HCT116 (cell line): ENCODE measurements around the gene GLP2R. TPM values are rescaled to one million over a fixed set of nuclear protein-coding genes. Genes with fewer than 3 reads are reported as not detected.

Experiments used
- ATAC-seq: fragments of 200-7000 bp; cut with Tn5 transposase; 2 replicates; pipeline ENCODE4 v1.9.1; 2020; ENCODE audit warnings: mild to moderate bottlenecking, moderate library complexity
- BruUV-seq: library from RNA; stranded (reverse); fragments of 400-500 nt; replicated peaks from 2 replicates; lab custom pipeline; 2021; lab: Mats Ljungman, UMichigan
- CTCF ChIA-PET: fragments of 300-600 bp; sonication (Branson Sonifier 250); formaldehyde crosslinking; loops from one replicate; lab custom pipeline; 2021; ENCODE audit warnings: antibody characterized with exemption; lab: Charles Lee
- POLR2A ChIA-PET: fragments of 300-600, 350-600 bp; sonication (Branson Sonifier 250); formaldehyde crosslinking; loops from one replicate; lab custom pipeline; 2021; ENCODE audit warnings: antibody characterized with exemption; lab: Charles Lee
- RAD21 ChIA-PET, 2 experiments: fragments of 300-600 bp; sonication (Branson Sonifier 250); formaldehyde crosslinking; loops; one replicate each; lab custom pipeline; 2023; ENCODE audit warnings: low total read pairs in 2 of 2; ENCODE audit not compliant: uncharacterized antibody in 2 of 2, unreplicated experiment in 2 of 2, low non-redundant PET in 1 of 2; lab: Charles Lee
- DNase-seq: peaks from one replicate; pipeline ENCODE4 v3.0.0-alpha.2; 2010; ENCODE audit warnings: low read depth, low spot score
- H2AFZ ChIP-seq: fragments of 200-600 bp; shearing (Covaris generic), sonication (generic); 2 replicates; pipeline ENCODE4 v1.6.1; 2017; ENCODE audit warnings: low read depth, mixed run types, mixed read lengths, antibody characterized with exemption, low read length; ENCODE audit not compliant: poor library complexity, severe bottlenecking
- H3K27ac ChIP-seq: 2 replicates; pipeline ENCODE4 v1.5.1; 2012; ENCODE audit warnings: low read depth, low read length
- H3K27me3 ChIP-seq: fragments of 200-600 bp; sonication (generic); 2 replicates; pipeline ENCODE4 v1.6.1; 2016; ENCODE audit warnings: mixed run types, low read length, mixed read lengths; ENCODE audit not compliant: insufficient read depth
- H3K36me3 ChIP-seq, 2 experiments: fragments of 200-500 bp in 1 of 2; fragments of 200-600 bp in 1 of 2; sonication (Bioruptor generic) in 1 of 2; sonication (generic) in 1 of 2; 2 replicates each; pipeline versions ENCODE4 v1.5.1 to v1.6.1; 2014 to 2016; ENCODE audit warnings: low read length in 2 of 2, inconsistent platforms in 1 of 2, mixed read lengths in 1 of 2, mixed run types in 1 of 2; ENCODE audit not compliant: insufficient read depth in 2 of 2, control insufficient read depth in 1 of 2
- H3K4me1 ChIP-seq, 2 experiments: fragments of 200-600 bp in 1 of 2; sonication (generic) in 1 of 2; 2 replicates each; pipeline versions ENCODE4 v1.5.1 to v1.6.1; 2012 to 2017; ENCODE audit warnings: low read length in 2 of 2, inconsistent platforms in 1 of 2, mild to moderate bottlenecking in 1 of 2, mixed read lengths in 1 of 2, mixed run types in 1 of 2, moderate library complexity in 1 of 2; ENCODE audit not compliant: insufficient read depth in 2 of 2, control insufficient read depth in 1 of 2
- H3K4me2 ChIP-seq: fragments of 200-600 bp; sonication (generic); 2 replicates; pipeline ENCODE4 v1.6.1; 2017; ENCODE audit warnings: mixed run types, low read length, mixed read lengths
- H3K4me3 ChIP-seq, 2 experiments: fragments of 200-600 bp in 1 of 2; sonication (generic) in 1 of 2; replicated peaks in 1 of 2; 2 replicates each; pipeline ENCODE4 v1.5.1; 2011 to 2016; ENCODE audit warnings: low read length in 2 of 2, control low read depth in 1 of 2, low read depth in 1 of 2, mild to moderate bottlenecking in 1 of 2, mixed read lengths in 1 of 2, mixed run types in 1 of 2
- H3K79me2 ChIP-seq: fragments of 200-600 bp; sonication (generic); 2 replicates; pipeline ENCODE4 v1.6.1; 2017; ENCODE audit warnings: mild to moderate bottlenecking, mixed run types, low read length, moderate library complexity, mixed read lengths; ENCODE audit not compliant: insufficient read depth
- H3K9ac ChIP-seq: fragments of 200-600 bp; sonication (generic); 2 replicates; pipeline ENCODE4 v1.6.1; 2016; ENCODE audit warnings: low read length, mixed read lengths
- H3K9me2 ChIP-seq: fragments of 200-600 bp; sonication (generic), shearing (Covaris generic); 2 replicates; pipeline ENCODE4 v1.6.1; 2017; ENCODE audit warnings: mixed run types, mild to moderate bottlenecking, moderate library complexity; ENCODE audit not compliant: insufficient read depth
- H3K9me3 ChIP-seq, 2 experiments: fragments of 200-500 bp in 1 of 2; fragments of 200-600 bp in 1 of 2; sonication (Bioruptor generic) in 1 of 2; sonication (generic) in 1 of 2; 2 replicates each; pipeline ENCODE4 v1.6.1; 2014 to 2017; ENCODE audit warnings: low read length in 2 of 2, mixed read lengths in 2 of 2, inconsistent platforms in 1 of 2, low read depth in 1 of 2, mild to moderate bottlenecking in 1 of 2, mixed run types in 1 of 2, moderate library complexity in 1 of 2; ENCODE audit not compliant: control insufficient read depth in 1 of 2, insufficient read depth in 1 of 2
- H4K20me1 ChIP-seq: fragments of 200-600 bp; sonication (generic), shearing (Covaris generic); 2 replicates; pipeline ENCODE4 v1.6.1; 2017; ENCODE audit warnings: mixed run types, mild to moderate bottlenecking, moderate library complexity; ENCODE audit not compliant: insufficient read depth
- CEBPB ChIP-seq: IDR thresholded peaks from 2 replicates; pipeline ENCODE4 v1.6.1; 2012; ENCODE audit warnings: low read depth
- CTCF ChIP-seq, 3 experiments: fragments of 200-600 bp in 1 of 3; sonication (generic) in 1 of 3; IDR thresholded peaks in 2 of 3; conservative IDR thresholded peaks in 1 of 3; 2 replicates each; pipeline ENCODE4 v1.5.1; 2012 to 2017; ENCODE audit warnings: low read depth in 2 of 3, low read length in 2 of 3, antibody characterized with exemption in 1 of 3, borderline replicate concordance in 1 of 3, control low read depth in 1 of 3, mild to moderate bottlenecking in 1 of 3, mixed read lengths in 1 of 3, mixed run types in 1 of 3, moderate library complexity in 1 of 3; ENCODE audit not compliant: insufficient read depth in 1 of 3
- EGR1 ChIP-seq: IDR thresholded peaks from 2 replicates; pipeline ENCODE4 v1.6.1; 2012; ENCODE audit warnings: low read depth
- ELF1 ChIP-seq: IDR thresholded peaks from 2 replicates; pipeline ENCODE4 v1.6.1; 2012; ENCODE audit warnings: low read depth, borderline replicate concordance
- EZH2 ChIP-seq: fragments of 200-600 bp; sonication (generic); IDR thresholded peaks from 2 replicates; pipeline ENCODE4 v1.6.1; 2017; ENCODE audit warnings: antibody characterized with exemption, mixed run types
- EZH2phosphoT487 ChIP-seq: fragments of 200-600 bp; IDR thresholded peaks from 2 replicates; pipeline ENCODE4 v1.6.1; 2018; ENCODE audit warnings: antibody characterized with exemption, borderline replicate concordance
- FOSL1 ChIP-seq: IDR thresholded peaks from 2 replicates; pipeline ENCODE4 v1.6.1; 2012; ENCODE audit warnings: low read depth
- JUND ChIP-seq: IDR thresholded peaks from 2 replicates; pipeline ENCODE4 v1.6.1; 2012
- MAX ChIP-seq: IDR thresholded peaks from 2 replicates; pipeline ENCODE4 v1.6.1; 2012
- POLR2A ChIP-seq: IDR thresholded peaks from 2 replicates; pipeline ENCODE4 v1.7.0; 2011; ENCODE audit warnings: borderline replicate concordance; ENCODE audit not compliant: insufficient read depth, insufficient read length; ENCODE audit errors: extremely low read depth
- POLR2AphosphoS5 ChIP-seq: IDR thresholded peaks from 2 replicates; pipeline ENCODE4 v1.6.1; 2011; ENCODE audit warnings: mild to moderate bottlenecking, low read depth, low read length, moderate library complexity
- REST ChIP-seq: IDR thresholded peaks from 2 replicates; pipeline ENCODE4 v1.6.1; 2012; ENCODE audit warnings: low read depth
- SIN3A ChIP-seq: IDR thresholded peaks from 2 replicates; pipeline ENCODE4 v1.6.1; 2012; ENCODE audit warnings: low read depth
- SP1 ChIP-seq: IDR thresholded peaks from 2 replicates; pipeline ENCODE4 v1.6.1; 2012; ENCODE audit warnings: low read depth
- SRF ChIP-seq: IDR thresholded peaks from 2 replicates; pipeline ENCODE4 v1.6.1; 2012; ENCODE audit warnings: low read depth
- TCF7L2 ChIP-seq: IDR thresholded peaks from 2 replicates; pipeline ENCODE4 v1.7.0; 2011; ENCODE audit warnings: borderline replicate concordance, inconsistent platforms; ENCODE audit not compliant: insufficient read depth, insufficient read length; ENCODE audit errors: extremely low read depth
- ZBTB33 ChIP-seq: IDR thresholded peaks from 2 replicates; pipeline ENCODE4 v1.6.1; 2011; ENCODE audit warnings: mild to moderate bottlenecking, low read length, moderate library complexity; ENCODE audit not compliant: insufficient replicate concordance; ENCODE audit errors: extremely low read depth
- ZFX ChIP-seq: fragments of 450-650 bp; IDR thresholded peaks from 2 replicates; pipeline ENCODE4 v1.6.1; 2017
- intact Hi-C: fragments of 100-400 bp; cut with micrococcal nuclease; formaldehyde crosslinking; loops from 2 replicates; pipeline ENCODE4 v1.10.0; 2022
- total RNA-seq: library from RNA; stranded (reverse); gene quantifications from one replicate; pipeline ENCODE4 v1.2.1, GENCODE V29; 2021; ENCODE audit not compliant: unreplicated experiment
- TF ChIP-seq, protein P1 (sequence below): IDR thresholded peaks from 2 replicates; pipeline ENCODE4 v1.6.1; 2012

GLP2R gene
- total RNA-seq, 1 experiment from 2014 or later: not detected

GRCh38 chr17:9865586-9865985 is 39.9 kb downstream of the GLP2R start (continued):
- TF ChIP-seq POLR2AphosphoS5: no peak
- TF ChIP-seq, all 23 proteins: peak for 0

DNA sequence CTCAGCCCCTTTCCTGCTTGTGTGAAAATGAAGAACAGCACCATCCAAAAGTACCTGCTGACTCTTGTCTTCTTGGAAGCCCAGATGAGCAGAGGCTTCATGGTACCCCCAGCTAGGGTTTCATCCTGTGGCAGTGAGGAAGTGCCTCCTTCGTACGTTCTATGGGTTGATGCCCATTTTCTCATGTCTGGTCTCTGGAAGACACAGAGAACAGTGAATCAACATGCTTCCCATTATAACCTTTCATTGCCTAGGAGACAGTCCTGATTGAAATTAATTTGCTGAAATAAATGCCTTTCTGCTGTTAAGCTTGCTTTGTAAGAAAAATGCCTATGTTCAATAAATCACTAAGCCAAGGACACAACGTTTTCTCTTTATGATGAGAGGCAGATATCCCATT is 42.8 kb downstream of the GLP2R start:
- POLR2A ChIA-PET: no interaction called here
- no peaks in the 10 kb centered on the region for H3K27me3 ChIP-seq
- CTCF ChIA-PET: no interaction called here

More for the DNA sequence above, 42.8 kb downstream of the GLP2R start:
- no peak for TF ChIP-seq ELF1
- TF ChIP-seq MAX: no peak
- no peak for TF ChIP-seq POLR2A
- TF ChIP-seq EZH2: no peak
- no peak for TF ChIP-seq CTCF (IDR thresholded peaks at IDR 0.05 in 2 of 3, conservative IDR thresholded peaks at IDR 0.05 in 1 of 3; ENCODE audit: borderline replicate concordance in 1 of 3, insufficient read depth in 1 of 3, low read depth in 2 of 3, low read length in 2 of 3)
- no peak for TF ChIP-seq EZH2phosphoT487
- TF ChIP-seq REST: no peak
- TF ChIP-seq FOSL1: no peak
- no peak for TF ChIP-seq EGR1
- no peak for TF ChIP-seq SRF
- no peak for TF ChIP-seq SIN3A
- no peak for TF ChIP-seq SP1
- no peak for TF ChIP-seq POLR2AphosphoS5
- no peak for TF ChIP-seq TCF7L2
- no peak for TF ChIP-seq ZFX
- TF ChIP-seq, protein P1, sequence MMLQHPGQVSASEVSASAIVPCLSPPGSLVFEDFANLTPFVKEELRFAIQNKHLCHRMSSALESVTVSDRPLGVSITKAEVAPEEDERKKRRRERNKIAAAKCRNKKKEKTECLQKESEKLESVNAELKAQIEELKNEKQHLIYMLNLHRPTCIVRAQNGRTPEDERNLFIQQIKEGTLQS: no peak
- no peak for TF ChIP-seq ZBTB33
- no peak for TF ChIP-seq CEBPB
- TF ChIP-seq JUND: no peak
- ATAC-seq (no peak), DNase-seq (no peak)
- Histone ChIP-seq H3K9me3 (no peaks in the 10 kb centered on the region), H3K36me3 (no peaks in the 10 kb centered on the region), H3K79me2 (no peaks in the 10 kb centered on the region), H3K4me1 (no peaks in the 10 kb centered on the region), H3K4me2 (no peak overlapping the region), H3K27ac (no peak overlapping the region), H2AFZ (no peak overlapping the region), H3K4me3 (no peak overlapping the region), H4K20me1 (no peaks in the 10 kb centered on the region), H3K9me2 (no peaks in the 10 kb centered on the region), H3K9ac (no peak overlapping the region)
- intact Hi-C loops: no loop called here
- RAD21 ChIA-PET: no interaction called here
- no TSS peak for BruUV-seq
